NT2/D1 (cell line): ENCODE results near the gene FBXW10.
"Not testable (repeated sequence)": the region's sequence is repeated elsewhere in the genome, so short reads cannot be mapped to it uniquely, and the experiment has no call there.

ENCODE experiments used
- SUZ12 ChIP-seq: IDR thresholded peaks from 2 replicates; pipeline ENCODE4 v1.6.1; 2011; ENCODE audit not compliant: insufficient read length, insufficient read depth; ENCODE audit errors: extremely low read depth
- YY1 ChIP-seq: IDR thresholded peaks from 2 replicates; pipeline ENCODE4 v1.6.1; 2011; ENCODE audit not compliant: insufficient read length, insufficient read depth

GRCh38 chr17:18732438-18732837 lies 11.4 kb upstream of the FBXW10 start:
- TF ChIP-seq SUZ12, YY1: not testable (repeated sequence)
